Thyroid gland (tissue), 4 donors: ENCODE data around the gene NDUFS2. TPM values are rescaled to one million over a fixed set of nuclear protein-coding genes. Genes with fewer than 3 reads are reported as not detected.
"Not testable (repeated sequence)": the region's sequence is repeated elsewhere in the genome, so short reads cannot be mapped to it uniquely, and the experiment has no call there.

ENCODE experiments used
- DNase-seq, 2 donors: peaks; one replicate each; pipeline ENCODE4 v3.0.0-alpha.2; 2019
- H3K27ac ChIP-seq, 3 donors: fragments of 200-600 bp; sonication (generic); 1 replicate in 2 of 3; 2 replicates in 1 of 3; pipeline ENCODE4 v1.5.1; 2016 to 2019; ENCODE audit warnings: mild to moderate bottlenecking in 1 of 3, moderate library complexity in 1 of 3
- H3K27me3 ChIP-seq: fragments of 200-600 bp; sonication (generic); one replicate; pipeline ENCODE4 v1.5.1; 2019
- H3K36me3 ChIP-seq, 2 donors: fragments of 200-600 bp; sonication (generic); one replicate each; pipeline ENCODE4 v1.5.1; 2016 to 2019
- H3K4me1 ChIP-seq, 2 donors: fragments of 200-600 bp; sonication (generic); one replicate each; pipeline ENCODE4 v1.5.1; 2017 to 2019
- H3K4me3 ChIP-seq, 3 donors: fragments of 200-600 bp; sonication (generic); replicated peaks in 1 of 3; 1 replicate in 2 of 3; 2 replicates in 1 of 3; pipeline ENCODE4 v1.5.1; 2016; ENCODE audit warnings: mild to moderate bottlenecking in 1 of 3
- H3K9me3 ChIP-seq: fragments of 200-600 bp; sonication (generic); one replicate; pipeline ENCODE4 v1.5.1; 2017
- CTCF ChIP-seq, 6 experiments: fragments of 200-600 bp in 3 of 6; fragments of 450-650 bp in 3 of 6; sonication (generic) in 3 of 6; IDR thresholded peaks; one replicate each; pipeline ENCODE4 v1.5.1; 2016 to 2019; ENCODE audit warnings: antibody characterized with exemption in 6 of 6, mild to moderate bottlenecking in 2 of 6, inconsistent platforms in 1 of 6, moderate library complexity in 1 of 6
- POLR2A ChIP-seq, 2 donors: fragments of 450-650 bp; IDR thresholded peaks; one replicate each; pipeline ENCODE4 v1.6.1; 2017; ENCODE audit warnings: antibody characterized with exemption in 2 of 2, mild to moderate bottlenecking in 2 of 2, moderate library complexity in 1 of 2
- WGBS, 2 donors: methylation state at CpG; one replicate each; pipeline ENCODE4 v1.1.5; 2017; 5-methylcytosine and 5-hydroxymethylcytosine counted together
- intact Hi-C: fragments of 100-400 bp; cut with DNase I; formaldehyde crosslinking; loops from one replicate; pipeline ENCODE4 v1.15.1; 2023
- total RNA-seq, 4 donors: library from RNA; depleted of rRNA; stranded (reverse); fragments of >200 nt; gene quantifications; one replicate each; pipeline ENCODE4 v1.2.3, GENCODE V29; 2016

Gene NDUFS2
- total RNA-seq, 4 donors from 2014 or later = 75.4 to 122 (median 99.9) TPM

- H3K4me1 ChIP-seq = peaks cover 16 to 17% of the 10 kb centered on the region in 2 donors
- no peak overlapping the region for H3K27ac ChIP-seq
- WGBS, 2 donors = 68 to 70% methylated on average over 6 of the region's 6 CpGs
- H3K4me3 ChIP-seq = no peak overlapping the region
- H3K9me3 ChIP-seq = no peaks in the 10 kb centered on the region
- TF ChIP-seq CTCF (IDR thresholded peaks at IDR 0.05) = no peak
- TF ChIP-seq POLR2A (IDR thresholded peaks at IDR 0.05) = no peak
- intact Hi-C loops = loop anchor here (10.0 kb wide), 1 partner anchor 48 kb away; the partner anchor contains the start of gene B4GALT3
- no peak for DNase-seq
- H3K27me3 ChIP-seq = no peaks in the 10 kb centered on the region
- H3K36me3 ChIP-seq = no peaks in the 10 kb centered on the region
Observed at GRCh38 chr1:161222175-161223019, 20.2 kb downstream of the NDUFS2 start.

- no peaks in the 10 kb centered on the region for H3K27me3 ChIP-seq
- no peak overlapping the region for H3K4me3 ChIP-seq
- intact Hi-C loops = loop anchor here (10.0 kb wide), 1 partner anchor 49 kb away; the partner anchor contains the start of gene B4GALT3
- peaks cover 16 to 19% of the 10 kb centered on the region in 2 donors for H3K4me1 ChIP-seq
- H3K9me3 ChIP-seq = no peaks in the 10 kb centered on the region
- no peak for TF ChIP-seq CTCF (IDR thresholded peaks at IDR 0.05)
- TF ChIP-seq POLR2A (IDR thresholded peaks at IDR 0.05) = no peak
- H3K27ac ChIP-seq = no peak overlapping the region
- DNase-seq = no peak
- WGBS, 2 donors = 88 to 90% methylated on average over 7 of the region's 7 CpGs
- H3K36me3 ChIP-seq = peaks cover 5 to 7% of the 10 kb centered on the region in 2 donors
Observed at GRCh38 chr1:161223805-161224694, 21.9 kb downstream of the NDUFS2 start.

GRCh38 chr1:161224695-161225087, 22.5 kb downstream of the NDUFS2 start:
- Histone ChIP-seq H3K4me1 (peaks cover 16 to 19% of the 10 kb centered on the region in 2 donors), H3K36me3 (peaks cover 10 to 13% of the 10 kb centered on the region in 2 donors)
- not testable (repeated sequence) for DNase-seq, H3K27ac ChIP-seq, H3K9me3 ChIP-seq, H3K27me3 ChIP-seq, H3K4me3 ChIP-seq
- 92 to 93% methylated on average over 13 of the region's 13 CpGs for WGBS, 2 donors
- intact Hi-C loops = loop anchor here (5.0 to 10.0 kb wide), 3 partner anchors 50 to 158 kb away; partner anchors contain the start of genes B4GALT3 and MPZ

- intact Hi-C loops = loop anchor here (5.0 to 10.0 kb wide), 3 partner anchors 50 to 157 kb away; partner anchors contain the start of genes B4GALT3 and MPZ
- peaks cover 10 to 14% of the 10 kb centered on the region in 2 donors for H3K36me3 ChIP-seq
- H3K27ac ChIP-seq = peak overlapping the region in 2 of 3 donors; percentile 14 to 43
- 63 to 68% methylated on average over 7 of the region's 7 CpGs for whole genome bisulfite sequencing, 2 donors
- DNase-seq = no peak
- H3K27me3 ChIP-seq = no peaks in the 10 kb centered on the region
- TF ChIP-seq CTCF (IDR thresholded peaks at IDR 0.05) (no peak), POLR2A (IDR thresholded peaks at IDR 0.05) (no peak)
- peaks cover 16 to 19% of the 10 kb centered on the region in 2 donors for H3K4me1 ChIP-seq
- no peak overlapping the region for H3K4me3 ChIP-seq
- no peaks in the 10 kb centered on the region for H3K9me3 ChIP-seq
Observed at GRCh38 chr1:161225178-161225533, 23.0 kb downstream of the NDUFS2 start.
